HepG2 (cell line): ENCODE data around the gene TANGO6. TPM values are rescaled to one million over a fixed set of nuclear protein-coding genes. Genes with fewer than 3 reads are reported as not detected.

Experiments
- ATAC-seq: fragments of 200-7000 bp; cut with Tn5 transposase; 3 replicates; pipeline ENCODE4 v1.9.1; 2020; ENCODE audit warnings: mild to moderate bottlenecking, moderate library complexity
- BruUV-seq: library from RNA; stranded (reverse); fragments of 400-500 nt; replicated peaks from 2 replicates; lab custom pipeline; 2021; lab: Mats Ljungman, UMichigan
- CTCF ChIA-PET: fragments of 300-600 bp; formaldehyde crosslinking; extraction: SDS; loops from one replicate; lab custom pipeline; 2021; ENCODE audit warnings: low total read pairs, inconsistent platforms, low intra/inter-chr PET ratio; lab: Yijun Ruan, JAX
- POLR2A ChIA-PET: fragments of 350-600 bp; sonication (Branson Sonifier 250); formaldehyde crosslinking; loops from one replicate; lab custom pipeline; 2020; ENCODE audit warnings: antibody characterized with exemption, inconsistent platforms; lab: Yijun Ruan, JAX
- DNase-seq: peaks from one replicate; pipeline ENCODE4 v3.0.0-alpha.2; 2015; ENCODE audit warnings: low spot score
- FAIRE-seq: peaks from 3 replicates; lab custom pipeline; 2011; peaks lifted over from hg19 to GRCh38; lab: Jason Lieb, UNC
- H2AFZ ChIP-seq: one replicate; pipeline ENCODE4 v1.6.1; 2011; ENCODE audit warnings: low read length, inconsistent platforms
- H3K27ac ChIP-seq: fragments of 300-600 bp; 3 replicates; pipeline ENCODE4 v1.8.0; 2011; ENCODE audit warnings: mixed run types, mild to moderate bottlenecking, mixed read lengths, low read length, inconsistent platforms; ENCODE audit not compliant: insufficient read depth; ENCODE audit errors: extremely low read length
- H3K27me3 ChIP-seq, 2 experiments: fragments of 200-600 bp in 1 of 2; 2 replicates in 1 of 2; 3 replicates in 1 of 2; pipeline versions ENCODE4 v1.6.0 to v1.8.0; 2011; ENCODE audit warnings: low read length in 2 of 2, mild to moderate bottlenecking in 2 of 2, moderate library complexity in 2 of 2, inconsistent platforms in 1 of 2; ENCODE audit not compliant: insufficient read depth in 2 of 2, control insufficient read depth in 1 of 2
- H3K36me3 ChIP-seq, 2 experiments: fragments of 200-600 bp in 1 of 2; replicated peaks in 1 of 2; 2 replicates in 1 of 2; 3 replicates in 1 of 2; pipeline versions ENCODE4 v1.5.1 to v1.8.0; 2011; ENCODE audit warnings: low read length in 2 of 2, inconsistent platforms in 1 of 2; ENCODE audit not compliant: insufficient read depth in 2 of 2, control insufficient read depth in 1 of 2
- H3K4me1 ChIP-seq: 2 replicates; pipeline ENCODE4 v1.5.1; 2012; ENCODE audit warnings: low read length, inconsistent platforms; ENCODE audit not compliant: insufficient read depth
- H3K4me2 ChIP-seq: 2 replicates; pipeline ENCODE4 v1.6.0; 2011; ENCODE audit warnings: low read depth, low read length, inconsistent platforms
- H3K4me3 ChIP-seq, 3 experiments: fragments of 200-600 bp in 1 of 3; sonication (generic), shearing (Covaris generic) in 1 of 3; replicated peaks in 1 of 3; 2 replicates each; pipeline ENCODE4 v1.5.1; 2011 to 2016; ENCODE audit warnings: low read length in 3 of 3, inconsistent platforms in 2 of 3, low read depth in 2 of 3, mild to moderate bottlenecking in 2 of 3, control low read depth in 1 of 3, mixed read lengths in 1 of 3; ENCODE audit not compliant: insufficient read depth in 1 of 3
- H3K79me2 ChIP-seq: one replicate; pipeline ENCODE4 v1.6.1; 2011; ENCODE audit warnings: low read length, inconsistent platforms; ENCODE audit not compliant: insufficient read depth
- H3K9ac ChIP-seq: 2 replicates; pipeline ENCODE4 v1.6.0; 2011; ENCODE audit warnings: mild to moderate bottlenecking, low read depth, low read length, inconsistent platforms; ENCODE audit not compliant: insufficient read depth
- H3K9me3 ChIP-seq: 2 replicates; pipeline ENCODE4 v1.5.1; 2012; ENCODE audit warnings: mild to moderate bottlenecking, low read length
- H4K20me1 ChIP-seq: 2 replicates; pipeline ENCODE4 v1.6.0; 2011; ENCODE audit warnings: inconsistent platforms, mild to moderate bottlenecking, low read length, moderate library complexity; ENCODE audit not compliant: insufficient read depth
- GTF2F1 ChIP-seq: fragments of 150-350 bp; IDR thresholded peaks from 2 replicates; pipeline ENCODE4 v1.6.1; 2014; ENCODE audit warnings: low read length
- HCFC1 ChIP-seq: fragments of 150-350 bp; IDR thresholded peaks from 2 replicates; pipeline ENCODE4 v1.6.1; 2014; ENCODE audit warnings: low read depth, low read length
- PAXIP1 ChIP-seq: sonication (generic); formaldehyde crosslinking; conservative IDR thresholded peaks from 2 replicates; pipeline ENCODE4 v1.4.0; 2020; ENCODE audit warnings: mild to moderate bottlenecking, missing genetic modification reagents, moderate library complexity
- SOX13 ChIP-seq, 3 experiments: fragments of 450-650 bp in 1 of 3; sonication (generic) in 1 of 3; formaldehyde crosslinking in 1 of 3; IDR thresholded peaks in 2 of 3; conservative IDR thresholded peaks in 1 of 3; 2 replicates each; pipeline versions ENCODE4 v1.5.0 to v1.6.1; 2016 to 2020; ENCODE audit warnings: antibody characterized with exemption in 1 of 3, mild to moderate bottlenecking in 1 of 3, missing compliant biosample characterization in 1 of 3, missing genetic modification reagents in 1 of 3, moderate library complexity in 1 of 3
- TBX2 ChIP-seq: sonication (generic); formaldehyde crosslinking; IDR thresholded peaks from 2 replicates; pipeline ENCODE4 v1.5.0; 2020; ENCODE audit warnings: missing genetic modification reagents, mild to moderate bottlenecking, borderline replicate concordance
- ZC3H4 ChIP-seq: sonication (generic); formaldehyde crosslinking; IDR thresholded peaks from 2 replicates; pipeline ENCODE4 v1.4.0; 2020; ENCODE audit warnings: missing genetic modification reagents, borderline replicate concordance
- ZMYM3 ChIP-seq: sonication (generic); formaldehyde crosslinking; IDR thresholded peaks from 2 replicates; pipeline ENCODE4 v1.5.1; 2020; ENCODE audit warnings: mild to moderate bottlenecking, missing genetic modification reagents
- ZNF530 ChIP-seq: sonication (generic); formaldehyde crosslinking; IDR thresholded peaks from 2 replicates; pipeline ENCODE4 v1.5.0; 2020; ENCODE audit warnings: low read depth, mild to moderate bottlenecking, missing genetic modification reagents
- ZNF761 ChIP-seq: sonication (generic); formaldehyde crosslinking; conservative IDR thresholded peaks from 2 replicates; pipeline ENCODE4 v1.4.0; 2020; ENCODE audit warnings: mild to moderate bottlenecking, missing genetic modification reagents
- ZNF781 ChIP-seq: sonication (generic); formaldehyde crosslinking; IDR thresholded peaks from 2 replicates; pipeline ENCODE4 v1.5.1; 2020; ENCODE audit warnings: borderline replicate concordance, mild to moderate bottlenecking, missing genetic modification reagents; ENCODE audit errors: not compliant biosample characterization
- WGBS: methylation state at CpG from one replicate; pipeline ENCODE4 v1.1.6; 2017; ENCODE audit warnings: low lambda C conversion rate; 5-methylcytosine and 5-hydroxymethylcytosine counted together
- in situ Hi-C: cut with HindIII; loops from 2 replicates; pipeline ENCODE4 v1.10.0; 2017; ENCODE audit warnings: low pct_unique_long_range_greater_than_20kb; ENCODE audit not compliant: extremely low pct_ligation_motif_present
- intact Hi-C: fragments of 100-400 bp; cut with micrococcal nuclease; formaldehyde crosslinking; loops from one replicate; pipeline ENCODE4 v1.10.0; 2022; ENCODE audit not compliant: unreplicated experiment
- polyA plus RNA-seq, 8 experiments: library from polyadenylated mRNA; depleted of rRNA in 3 of 8; stranded (reverse) in 7 of 8; unstranded in 1 of 8; fragments of >200 nt; fragmentation: Illumina TruSeq in 4 of 8; extraction: Trizol in 4 of 8; gene quantifications; 2 replicates each; pipeline versions ENCODE4 v1.2.1 to v1.2.3, GENCODE V29; 2011 to 2016; ENCODE audit warnings: low read depth in 4 of 8, missing spikeins in 1 of 8, mixed read lengths in 1 of 8; ENCODE audit not compliant: insufficient read depth in 1 of 8
- total RNA-seq, 5 experiments: library from RNA; depleted of rRNA; stranded (reverse); fragments of >200 nt; fragmentation: Illumina TruSeq; extraction: Trizol; gene quantifications; 2 replicates each; pipeline ENCODE4 v1.2.3, GENCODE V29; 2016; ENCODE audit warnings: low read depth in 1 of 5

The TANGO6 gene
- total and polyA plus RNA-seq, 2 of the 13 experiments (the other 11 are each of a cell fraction or from before 2014, with no cell fraction given): 7.2 to 13.3 TPM

GRCh38 chr16:68927018-68927417 lies 83.7 kb downstream of the TANGO6 start:
- FAIRE-seq (no peak), ATAC-seq (no peak), DNase-seq (no peak)
- Histone ChIP-seq H3K9me3 (no peaks in the 10 kb centered on the region), H3K4me3 (no peak overlapping the region), H3K4me1 (peaks cover 6% of the 10 kb centered on the region; the same call in 1 of the 2 replicates), H3K79me2 (no peaks in the 10 kb centered on the region), H3K27me3 (no peaks in the 10 kb centered on the region), H3K9ac (no peak overlapping the region), H4K20me1 (no peaks in the 10 kb centered on the region), H3K27ac (no peak overlapping the region), H3K36me3 (peaks cover 7 to 18% of the 10 kb centered on the region in 2 experiments; a peak in 4 of 5 replicates), H3K4me2 (no peak overlapping the region), H2AFZ (no peak overlapping the region)
- in situ Hi-C loops (no loop called here), intact Hi-C loops (no loop called here)
- no TSS peak for BruUV-seq
- TF ChIP-seq SOX13 (IDR thresholded peaks at IDR 0.05): no peak
- no peak for TF ChIP-seq SOX13 (CRISPR knock-in tag; conservative IDR thresholded peaks at IDR 0.05 in 1 of 2, IDR thresholded peaks at IDR 0.05 in 1 of 2)
- no peak for TF ChIP-seq HCFC1
- no peak for TF ChIP-seq ZNF781 (CRISPR knock-in tag)
- ChIA-PET POLR2A (no interaction called here), CTCF (no interaction called here)
- WGBS: 93% methylated on average over 3 of the region's 3 CpGs

- no peaks in the 10 kb centered on the region for H3K9me3 ChIP-seq
- CTCF ChIA-PET: no interaction called here
Observed at GRCh38 chr16:68931196-68931595, 87.9 kb downstream of the TANGO6 start.

More at GRCh38 chr16:68931196-68931595, 87.9 kb downstream of the TANGO6 start:
- Histone ChIP-seq H3K79me2 (no peaks in the 10 kb centered on the region), H3K9ac (no peak overlapping the region), H3K4me3 (no peak overlapping the region), H3K27ac (no peak overlapping the region), H2AFZ (no peak overlapping the region), H3K27me3 (no peaks in the 10 kb centered on the region), H3K4me1 (no peaks in the 10 kb centered on the region), H4K20me1 (no peaks in the 10 kb centered on the region), H3K4me2 (no peak overlapping the region), H3K36me3 (peaks cover 7 to 22% of the 10 kb centered on the region in 2 experiments; a peak in 4 of 5 replicates)
- intact Hi-C loops (no loop called here), in situ Hi-C loops (no loop called here)
- ATAC-seq (no peak), DNase-seq (no peak), FAIRE-seq (peak; percentile 43)
- 98% methylated on average over 3 of the region's 3 CpGs for WGBS
- no peak for TF ChIP-seq GTF2F1
- TF ChIP-seq PAXIP1 (CRISPR knock-in tag): no peak
- no peak for TF ChIP-seq TBX2 (CRISPR knock-in tag)
- TF ChIP-seq ZMYM3 (CRISPR knock-in tag): no peak
- TF ChIP-seq ZNF530 (CRISPR knock-in tag): no peak
- no peak for TF ChIP-seq ZNF761
- no peak for TF ChIP-seq ZC3H4 (CRISPR knock-in tag)
- POLR2A ChIA-PET: no interaction called here
- no TSS peak for BruUV-seq
